Epithelial cell of esophagus (primary cell): ENCODE measurements around the gene COQ8A.

Experiments used
- DNase-seq: peaks from one replicate; pipeline ENCODE4 v3.0.0; 2010; ENCODE audit warnings: low read depth
- H3K4me3 ChIP-seq: 2 replicates; pipeline ENCODE4 v1.5.1; 2011; ENCODE audit warnings: mild to moderate bottlenecking, low read length, control low read depth
- TF ChIP-seq, protein P1 (sequence below): IDR thresholded peaks from 2 replicates; pipeline ENCODE4 v1.5.1; 2011; ENCODE audit warnings: low read depth, mild to moderate bottlenecking, low read length, control low read depth, inconsistent platforms; ENCODE audit not compliant: insufficient read depth; ENCODE audit errors: missing control alignments

Gene COQ8A

DNA sequence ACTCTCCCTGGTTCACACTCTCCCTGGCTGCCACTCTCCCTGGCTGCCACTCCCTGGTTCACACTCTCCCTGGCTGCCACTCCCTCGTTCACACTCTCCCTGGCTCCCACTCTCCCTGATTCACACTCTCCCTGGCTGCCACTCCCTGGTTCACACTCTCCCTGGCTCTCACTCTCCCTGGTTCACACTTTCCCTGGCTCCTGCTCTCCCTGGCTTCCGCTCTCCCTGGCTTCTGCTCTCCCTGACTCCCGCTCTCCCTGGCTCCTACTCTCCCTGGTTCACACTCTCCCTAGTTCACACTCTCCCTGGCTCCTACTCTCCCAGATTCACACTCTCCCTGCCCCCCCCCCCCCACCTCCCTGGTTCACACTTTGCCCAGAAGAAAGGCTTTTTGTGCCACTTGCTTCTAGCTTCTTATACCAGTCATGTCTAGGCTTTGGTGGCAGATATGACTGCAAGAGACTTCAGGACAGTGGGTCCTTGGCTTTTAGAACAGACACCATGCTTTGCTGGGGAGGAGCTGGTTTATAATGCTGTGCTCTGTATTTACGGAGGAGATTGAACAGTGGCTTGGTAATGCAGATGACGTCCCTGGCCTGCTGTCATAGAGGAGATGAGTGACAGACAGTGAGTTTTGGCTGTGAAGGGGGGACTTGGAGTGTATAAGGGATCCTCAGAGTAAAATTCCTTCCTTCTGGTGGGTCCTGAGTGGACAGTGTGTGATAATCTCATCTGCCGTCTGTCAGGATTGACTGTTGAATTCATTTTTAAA is 17.0 kb downstream of the COQ8A start:
- H3K4me3 ChIP-seq = no peak overlapping the region
- TF ChIP-seq, protein P1, sequence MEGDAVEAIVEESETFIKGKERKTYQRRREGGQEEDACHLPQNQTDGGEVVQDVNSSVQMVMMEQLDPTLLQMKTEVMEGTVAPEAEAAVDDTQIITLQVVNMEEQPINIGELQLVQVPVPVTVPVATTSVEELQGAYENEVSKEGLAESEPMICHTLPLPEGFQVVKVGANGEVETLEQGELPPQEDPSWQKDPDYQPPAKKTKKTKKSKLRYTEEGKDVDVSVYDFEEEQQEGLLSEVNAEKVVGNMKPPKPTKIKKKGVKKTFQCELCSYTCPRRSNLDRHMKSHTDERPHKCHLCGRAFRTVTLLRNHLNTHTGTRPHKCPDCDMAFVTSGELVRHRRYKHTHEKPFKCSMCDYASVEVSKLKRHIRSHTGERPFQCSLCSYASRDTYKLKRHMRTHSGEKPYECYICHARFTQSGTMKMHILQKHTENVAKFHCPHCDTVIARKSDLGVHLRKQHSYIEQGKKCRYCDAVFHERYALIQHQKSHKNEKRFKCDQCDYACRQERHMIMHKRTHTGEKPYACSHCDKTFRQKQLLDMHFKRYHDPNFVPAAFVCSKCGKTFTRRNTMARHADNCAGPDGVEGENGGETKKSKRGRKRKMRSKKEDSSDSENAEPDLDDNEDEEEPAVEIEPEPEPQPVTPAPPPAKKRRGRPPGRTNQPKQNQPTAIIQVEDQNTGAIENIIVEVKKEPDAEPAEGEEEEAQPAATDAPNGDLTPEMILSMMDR = no peak
- no peak for DNase-seq

- DNase-seq = no peak
- TF ChIP-seq, protein P1 = no peak
These were observed 17.6 kb downstream of the COQ8A start for GRCh38 chr1:226957714-226958113.

DNA sequence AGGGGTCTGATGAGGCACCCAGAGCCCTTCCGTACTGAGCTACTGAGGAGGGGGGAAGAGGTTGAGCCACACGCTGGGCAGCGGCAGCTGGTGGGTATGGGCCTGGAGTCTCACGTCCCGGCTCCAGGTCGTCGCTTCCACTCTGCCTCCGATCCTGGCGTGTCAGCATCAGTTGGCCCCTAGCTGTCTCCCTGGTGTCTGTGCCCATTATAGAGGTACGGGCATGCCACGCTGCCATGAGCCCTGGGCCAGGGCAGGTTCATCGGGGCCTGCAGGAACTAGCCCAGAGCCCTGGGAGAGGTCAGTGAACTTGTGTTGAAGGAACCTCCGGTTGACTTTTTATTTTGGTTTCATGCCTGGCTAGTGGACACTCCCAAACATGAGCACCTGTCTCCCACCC is 18.2 kb downstream of the COQ8A start:
- no peak overlapping the region for H3K4me3 ChIP-seq
- TF ChIP-seq, protein P1 = no peak
- DNase-seq = no peak

More at GRCh38 chr1:226957714-226958113, 17.6 kb downstream of the COQ8A start:
- no peak overlapping the region for H3K4me3 ChIP-seq

DNA sequence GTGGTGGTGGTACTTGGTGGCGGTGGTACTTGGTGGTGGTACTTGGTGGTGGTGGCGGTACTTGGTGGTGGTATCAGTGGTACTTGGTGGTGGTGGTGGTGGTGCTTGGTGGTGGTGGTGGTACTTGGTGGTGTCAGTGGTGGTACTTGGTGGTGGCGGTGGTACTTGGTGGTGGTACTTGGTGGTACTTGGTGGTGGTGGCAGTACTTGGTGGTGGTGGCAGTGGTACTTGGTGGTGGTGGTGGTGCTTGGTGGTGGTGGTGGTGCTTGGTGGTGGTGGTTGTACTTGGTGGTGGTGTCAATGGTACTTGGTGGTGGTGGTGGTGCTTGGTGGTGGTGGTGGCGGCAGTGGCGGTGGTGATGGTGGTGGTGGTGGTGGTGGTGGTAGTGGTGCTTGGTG is 20.2 kb downstream of the COQ8A start:
- no peak for DNase-seq
- no peak overlapping the region for H3K4me3 ChIP-seq
- TF ChIP-seq, protein P1 = no peak

- H3K4me3 ChIP-seq = no peak overlapping the region
- TF ChIP-seq, protein P1 = no peak
- DNase-seq = no peak
These were observed 21.1 kb downstream of the COQ8A start for GRCh38 chr1:226960944-226961765.

- TF ChIP-seq, protein P1 = no peak
- no peak for DNase-seq
- H3K4me3 ChIP-seq = no peak overlapping the region
These were observed 22.6 kb downstream of the COQ8A start for GRCh38 chr1:226962421-226963391.
